Naive B cell (primary cell): ENCODE data around the gene ERH. TPM values are rescaled to one million over a fixed set of nuclear protein-coding genes. Genes with fewer than 3 reads are reported as not detected.
"Not testable (repeated sequence)": the region's sequence is repeated elsewhere in the genome, so short reads cannot be mapped to it uniquely, and the experiment has no call there.

ENCODE experiments used
- ATAC-seq, 2 donors: fragments of 150-1000 bp; cut with Tn5 transposase; 2 replicates each; pipeline ENCODE4 v1.10.0; 2021; ENCODE audit warnings: low read depth in 2 of 2, mild to moderate bottlenecking in 2 of 2, moderate library complexity in 2 of 2
- DNase-seq: peaks from one replicate; pipeline ENCODE4 v3.0.0; 2022
- H3K27ac Mint-ChIP-seq, 6 donors: one replicate each; pipeline ENCODE4 v1.8.0; 2020 to 2022; ENCODE audit warnings: mild to moderate bottlenecking in 6 of 6, mixed read lengths in 6 of 6, moderate library complexity in 5 of 6, inconsistent platforms in 2 of 6
- H3K27me3 Mint-ChIP-seq, 3 donors: one replicate each; pipeline ENCODE4 v1.8.0; 2021 to 2022; ENCODE audit warnings: mixed read lengths in 3 of 3, mild to moderate bottlenecking in 1 of 3
- H3K36me3 Mint-ChIP-seq, 2 donors: one replicate each; pipeline ENCODE4 v1.8.0; 2020 to 2022; ENCODE audit warnings: mixed read lengths in 2 of 2, inconsistent platforms in 1 of 2, mild to moderate bottlenecking in 1 of 2
- H3K4me1 Mint-ChIP-seq, 3 donors: one replicate each; pipeline ENCODE4 v1.8.0; 2020 to 2022; ENCODE audit warnings: mixed read lengths in 3 of 3, inconsistent platforms in 1 of 3, mild to moderate bottlenecking in 1 of 3, moderate library complexity in 1 of 3
- H3K4me3 Mint-ChIP-seq, 8 donors: one replicate each; pipeline ENCODE4 v1.8.0; 2020 to 2022; ENCODE audit warnings: mild to moderate bottlenecking in 8 of 8, mixed read lengths in 8 of 8, moderate library complexity in 8 of 8, inconsistent platforms in 2 of 8
- H3K9me3 Mint-ChIP-seq, 7 donors: one replicate each; pipeline ENCODE4 v1.8.0; 2020 to 2022; ENCODE audit warnings: mixed read lengths in 7 of 7, mild to moderate bottlenecking in 5 of 7, inconsistent platforms in 2 of 7, moderate library complexity in 1 of 7
- polyA plus RNA-seq, 6 donors: library from polyadenylated mRNA; unstranded; fragments of 300-500 nt; fragmentation: Illumina TruSeq; gene quantifications; one replicate each; pipeline ENCODE4 v1.2.3, GENCODE V29; 2021; ENCODE audit warnings: low read depth in 6 of 6

Gene ERH
- 10 to 100 TPM; 46.0 to 80.3 (median 65.6) TPM for polyA plus RNA-seq

- peaks cover 31 to 74% (median 32%) of the 10 kb centered on the region in 3 donors for H3K4me1 Mint-ChIP-seq
- no peaks in the 10 kb centered on the region for H3K27me3 Mint-ChIP-seq
- peak; percentile 92 for DNase-seq
- H3K36me3 Mint-ChIP-seq = peaks cover 4 to 9% of the 10 kb centered on the region in 2 donors
- peaks cover 0 to 2% (median 0%) of the 10 kb centered on the region in 7 donors for H3K9me3 Mint-ChIP-seq
- ATAC-seq = peak; percentile 85 to 88
- peak within 1 kb of the TSS; percentile 91 to 98 (median 97) for H3K4me3 Mint-ChIP-seq
- peak within 1 kb of the TSS; percentile 99 to 100 (median 100) for H3K27ac Mint-ChIP-seq
These were observed at the start of gene ERH, which contains the start of gene SLC39A9 for GRCh38 chr14:69398053-69398817. TSS of gene ERH (minus strand) at chr14:69398299. CDS start at chr14:69398233, 66 bp downstream. TSS of gene SLC39A9 (plus strand) at chr14:69398692. CDS start at chr14:69399370, 678 bp downstream.

GRCh38 chr14:69443296-69443805 is 45.3 kb upstream of the ERH start:
- DNase-seq (no peak), ATAC-seq (no peak)
- H3K4me1 Mint-ChIP-seq = peaks cover 0 to 10% (median 2%) of the 10 kb centered on the region in 3 donors
- peak overlapping the region in 1 of 6 donors; percentile 64 for H3K27ac Mint-ChIP-seq
- H3K4me3 Mint-ChIP-seq = no peak overlapping the region
- peaks cover 14 to 27% of the 10 kb centered on the region in 2 donors for H3K36me3 Mint-ChIP-seq
- no peaks in the 10 kb centered on the region for H3K9me3 Mint-ChIP-seq
- H3K27me3 Mint-ChIP-seq = no peaks in the 10 kb centered on the region

GRCh38 chr14:69441948-69442347 is 43.8 kb upstream of the ERH start:
- Mint-ChIP-seq H3K27me3 (no peaks in the 10 kb centered on the region), H3K9me3 (no peaks in the 10 kb centered on the region), H3K27ac (peak overlapping the region in 1 of 6 donors; percentile 4), H3K4me3 (no peak overlapping the region), H3K4me1 (peaks cover 0 to 10% (median 2%) of the 10 kb centered on the region in 3 donors), H3K36me3 (peaks cover 13 to 23% of the 10 kb centered on the region in 2 donors)
- ATAC-seq = no peak
- DNase-seq = no peak

GRCh38 chr14:69439521-69440270 is 41.6 kb upstream of the ERH start:
- Mint-ChIP-seq H3K4me1 (peaks cover 11 to 18% (median 11%) of the 10 kb centered on the region in 3 donors), H3K4me3 (no peak overlapping the region), H3K36me3 (peaks cover 0 to 21% of the 10 kb centered on the region in 2 donors), H3K27ac (no peak overlapping the region), H3K9me3 (no peaks in the 10 kb centered on the region), H3K27me3 (no peaks in the 10 kb centered on the region)
- DNase-seq (no peak), ATAC-seq (no peak)

- Mint-ChIP-seq H3K9me3 (peaks cover 0 to 10% (median 3%) of the 10 kb centered on the region in 7 donors), H3K4me1 (peaks cover 21 to 43% (median 41%) of the 10 kb centered on the region in 3 donors), H3K27me3 (no peaks in the 10 kb centered on the region), H3K4me3 (no peak overlapping the region), H3K27ac (peak overlapping the region in 1 of 6 donors; percentile 6), H3K36me3 (peaks cover 17 to 38% of the 10 kb centered on the region in 2 donors)
- ATAC-seq = no peak
- no peak for DNase-seq
These were observed 34.3 kb upstream of the ERH start for GRCh38 chr14:69432364-69432763.

GRCh38 chr14:69430306-69430939 is 32.3 kb upstream of the ERH start:
- Mint-ChIP-seq H3K4me3 (no peak overlapping the region), H3K27ac (peak overlapping the region in 3 of 6 donors; percentile 4 to 22 (median 12)), H3K9me3 (peaks cover 0 to 10% (median 3%) of the 10 kb centered on the region in 7 donors), H3K27me3 (no peaks in the 10 kb centered on the region), H3K36me3 (peaks cover 27 to 40% of the 10 kb centered on the region in 2 donors), H3K4me1 (peaks cover 20 to 39% (median 32%) of the 10 kb centered on the region in 3 donors)
- DNase-seq = no peak
- no peak for ATAC-seq

GRCh38 chr14:69429643-69430042 is 31.5 kb upstream of the ERH start:
- peak overlapping the region in 2 of 6 donors; percentile 0 to 29 for H3K27ac Mint-ChIP-seq
- peaks cover 13 to 31% (median 24%) of the 10 kb centered on the region in 3 donors for H3K4me1 Mint-ChIP-seq
- H3K27me3 Mint-ChIP-seq = no peaks in the 10 kb centered on the region
- peaks cover 0 to 10% (median 3%) of the 10 kb centered on the region in 7 donors for H3K9me3 Mint-ChIP-seq
- peaks cover 35 to 48% of the 10 kb centered on the region in 2 donors for H3K36me3 Mint-ChIP-seq
- ATAC-seq (no peak), DNase-seq (no peak)
- no peak overlapping the region for H3K4me3 Mint-ChIP-seq

GRCh38 chr14:69428289-69428998 is 30.3 kb upstream of the ERH start:
- H3K9me3 Mint-ChIP-seq = peaks cover 0 to 10% (median 3%) of the 10 kb centered on the region in 7 donors
- H3K27ac Mint-ChIP-seq = peak overlapping the region in 4 of 6 donors; percentile 26 to 75 (median 41)

GRCh38 chr14:69427596-69427995 is 29.5 kb upstream of the ERH start:
- Mint-ChIP-seq H3K4me3 (no peak overlapping the region), H3K9me3 (peaks cover 0 to 10% (median 3%) of the 10 kb centered on the region in 7 donors), H3K27me3 (no peaks in the 10 kb centered on the region), H3K27ac (peak overlapping the region in 1 of 6 donors; percentile 26), H3K36me3 (peaks cover 36 to 53% of the 10 kb centered on the region in 2 donors), H3K4me1 (peaks cover 9 to 27% (median 13%) of the 10 kb centered on the region in 3 donors)
- DNase-seq = no peak
- ATAC-seq = no peak

More at GRCh38 chr14:69428289-69428998, 30.3 kb upstream of the ERH start:
- H3K27me3 Mint-ChIP-seq = no peaks in the 10 kb centered on the region
- H3K36me3 Mint-ChIP-seq = peaks cover 36 to 53% of the 10 kb centered on the region in 2 donors
- no peak overlapping the region for H3K4me3 Mint-ChIP-seq
- H3K4me1 Mint-ChIP-seq = peaks cover 9 to 29% (median 15%) of the 10 kb centered on the region in 3 donors
- ATAC-seq (peak; percentile 56 to 85), DNase-seq (peak; percentile 5)

- Mint-ChIP-seq H3K36me3 (peaks cover 27 to 30% of the 10 kb centered on the region in 2 donors), H3K4me3 (no peak overlapping the region), H3K4me1 (peaks cover 21 to 23% (median 22%) of the 10 kb centered on the region in 3 donors), H3K27ac (no peak overlapping the region), H3K27me3 (no peaks in the 10 kb centered on the region), H3K9me3 (peaks cover 0 to 2% (median 0%) of the 10 kb centered on the region in 7 donors)
- DNase-seq (no peak), ATAC-seq (no peak)
These were observed 26.2 kb upstream of the ERH start for GRCh38 chr14:69424149-69424923.

GRCh38 chr14:69423279-69423678 is 25.2 kb upstream of the ERH start:
- DNase-seq = no peak
- no peak for ATAC-seq
- H3K27ac Mint-ChIP-seq = no peak overlapping the region
- H3K36me3 Mint-ChIP-seq = peaks cover 21 to 25% of the 10 kb centered on the region in 2 donors
- H3K4me3 Mint-ChIP-seq = no peak overlapping the region
- H3K4me1 Mint-ChIP-seq = peaks cover 25 to 33% (median 30%) of the 10 kb centered on the region in 3 donors
- no peaks in the 10 kb centered on the region for H3K27me3 Mint-ChIP-seq
- peaks cover 0 to 2% (median 0%) of the 10 kb centered on the region in 7 donors for H3K9me3 Mint-ChIP-seq

GRCh38 chr14:69416087-69416486 is 18.0 kb upstream of the ERH start:
- H3K27me3 Mint-ChIP-seq, H3K36me3 Mint-ChIP-seq, H3K9me3 Mint-ChIP-seq, ATAC-seq, H3K27ac Mint-ChIP-seq, DNase-seq, H3K4me3 Mint-ChIP-seq: not testable (repeated sequence)
- peaks cover 24 to 47% (median 39%) of the 10 kb centered on the region in 3 donors for H3K4me1 Mint-ChIP-seq
